Muscle of leg (tissue), 16 donors: ENCODE measurements around the gene CTNS. TPM values are rescaled to one million over a fixed set of nuclear protein-coding genes. Genes with fewer than 3 reads are reported as not detected.

Source experiments
- DNase-seq: peaks from one replicate; pipeline ENCODE4 v3.0.0; 2013
- H3K27ac ChIP-seq: one replicate; pipeline ENCODE4 v1.5.1; 2013; ENCODE audit warnings: mild to moderate bottlenecking, low read length, control low read depth
- H3K27me3 ChIP-seq: one replicate; pipeline ENCODE4 v1.6.1; 2013; ENCODE audit warnings: low read length; ENCODE audit not compliant: control insufficient read depth, insufficient read depth
- H3K36me3 ChIP-seq: one replicate; pipeline ENCODE4 v1.6.1; 2013; ENCODE audit warnings: low read length; ENCODE audit not compliant: control insufficient read depth, insufficient read depth
- H3K4me1 ChIP-seq: one replicate; pipeline ENCODE4 v1.6.1; 2013; ENCODE audit warnings: low read length; ENCODE audit not compliant: control insufficient read depth, insufficient read depth
- H3K4me3 ChIP-seq: one replicate; pipeline ENCODE4 v1.5.1; 2013; ENCODE audit warnings: low read length, control low read depth
- H3K9me3 ChIP-seq: replicated peaks from 2 replicates; pipeline ENCODE4 v1.6.1; 2013; ENCODE audit warnings: low read depth, low read length; ENCODE audit not compliant: control insufficient read depth
- WGBS: methylation state at CpG from one replicate; pipeline ENCODE4 v1.1.5; 2013; ENCODE audit warnings: missing lambda C conversion rate; ENCODE audit not compliant: insufficient coverage; 5-methylcytosine and 5-hydroxymethylcytosine counted together
- long read RNA-seq, 11 donors: transcript quantifications; one replicate each; lab custom pipeline, GENCODE V29; 2026
- polyA plus RNA-seq, 8 donors: library from polyadenylated mRNA; unstranded; fragments of 120-200 nt; gene quantifications; one replicate each; pipeline versions ENCODE4 v1.2.1 to v1.2.3, GENCODE V29; 2013; ENCODE audit warnings: inconsistent platforms in 1 of 8, low replicate concordance in 1 of 8; ENCODE audit not compliant: insufficient read length in 8 of 8, insufficient read depth in 1 of 8
- total RNA-seq: library from RNA; stranded (reverse); fragments of 120-200 nt; gene quantifications from one replicate; pipeline ENCODE4 v1.2.4, GENCODE V29; 2013

Gene CTNS
- total RNA-seq (7.2 TPM), polyA plus RNA-seq (10 to 100 TPM in 1 of 8 donors, 1 to 10 TPM in 7; 7.3 to 10.1 (median 8.5) TPM)
- long read RNA-seq, donor 1, partial matches to known transcripts = 0 of 1 reads
- long read RNA-seq, donor 1, other reads (novel, unspliced or antisense) = 0 of 1 reads
- long read RNA-seq, donor 2 = 0 reads
- long read RNA-seq, donor 3, partial matches to known transcripts = 0 of 2 reads
- long read RNA-seq, donor 3, other reads (novel, unspliced or antisense) = 0 of 2 reads
- long read RNA-seq, donor 4, partial matches to known transcripts = 0 of 1 reads
- long read RNA-seq, donor 4, other reads (novel, unspliced or antisense) = 0 of 1 reads
- long read RNA-seq, donor 5, partial matches to known transcripts = 0 of 1 reads
- long read RNA-seq, donor 5, other reads (novel, unspliced or antisense) = 0 of 1 reads
- long read RNA-seq, donor 6, partial matches to known transcripts = 20 of 36 reads
- long read RNA-seq, donor 6, other reads (novel, unspliced or antisense) = 15 of 36 reads
- long read RNA-seq, donor 7, partial matches to known transcripts = 5 of 30 reads
- long read RNA-seq, donor 7, other reads (novel, unspliced or antisense) = 23 of 30 reads
- long read RNA-seq, donor 8, partial matches to known transcripts = 0 of 31 reads
- long read RNA-seq, donor 8, other reads (novel, unspliced or antisense) = 30 of 31 reads
- long read RNA-seq, donor 9 = 0 reads
- long read RNA-seq, donor 10, partial matches to known transcripts = 0 of 2 reads
- long read RNA-seq, donor 10, other reads (novel, unspliced or antisense) = 0 of 2 reads
- long read RNA-seq, donor 11, partial matches to known transcripts = 0 of 2 reads
- long read RNA-seq, donor 11, other reads (novel, unspliced or antisense) = 0 of 2 reads

- Histone ChIP-seq H3K27me3 (no peaks in the 10 kb centered on the region), H3K4me3 (peak within 1 kb of the TSS; percentile 56), H3K36me3 (peaks cover 14% of the 10 kb centered on the region), H3K27ac (peak within 1 kb of the TSS; percentile 99), H3K4me1 (peaks cover 19% of the 10 kb centered on the region), H3K9me3 (no peaks in the 10 kb centered on the region)
- peak; percentile 99 for DNase-seq
- 0% methylated on average over 68 of the region's 68 CpGs for WGBS
Measured at GRCh38 chr17:3636154-3636907, at the start of gene CTNS, which contains the start of gene SHPK. TSS of gene CTNS (plus strand) at chr17:3636760. CDS start at chr17:3640207, 3,447 bp downstream. TSS of gene SHPK (minus strand) at chr17:3636250. CDS start at chr17:3636219, 31 bp downstream.

GRCh38 chr17:3589784-3590183, 46.8 kb upstream of the CTNS start:
- H3K4me1 ChIP-seq = peaks cover 9% of the 10 kb centered on the region
- H3K27ac ChIP-seq = no peak overlapping the region
- no peak overlapping the region for H3K4me3 ChIP-seq
- DNase-seq = no peak
- WGBS = 95% methylated on average over 21 of the region's 22 CpGs
- H3K36me3 ChIP-seq = peaks cover 52% of the 10 kb centered on the region
- no peaks in the 10 kb centered on the region for H3K9me3 ChIP-seq
- no peaks in the 10 kb centered on the region for H3K27me3 ChIP-seq

GRCh38 chr17:3590231-3590630, 46.3 kb upstream of the CTNS start:
- Histone ChIP-seq H3K9me3 (no peaks in the 10 kb centered on the region), H3K36me3 (peaks cover 49% of the 10 kb centered on the region), H3K27ac (no peak overlapping the region), H3K27me3 (no peaks in the 10 kb centered on the region), H3K4me3 (no peak overlapping the region), H3K4me1 (peaks cover 13% of the 10 kb centered on the region)
- no peak for DNase-seq
- WGBS = 82% methylated on average over 15 of the region's 15 CpGs

GRCh38 chr17:3590768-3591167, 45.8 kb upstream of the CTNS start:
- H3K4me1 ChIP-seq = peaks cover 16% of the 10 kb centered on the region
- no peak overlapping the region for H3K27ac ChIP-seq
- DNase-seq = no peak
- H3K4me3 ChIP-seq = no peak overlapping the region
- no peaks in the 10 kb centered on the region for H3K9me3 ChIP-seq
- no peaks in the 10 kb centered on the region for H3K27me3 ChIP-seq
- 86% methylated on average over 12 of the region's 15 CpGs for WGBS
- H3K36me3 ChIP-seq = peaks cover 44% of the 10 kb centered on the region

GRCh38 chr17:3592216-3592860, 44.2 kb upstream of the CTNS start:
- DNase-seq = no peak
- WGBS = 88% methylated on average over 14 of the region's 15 CpGs
- no peak overlapping the region for H3K4me3 ChIP-seq
- H3K27me3 ChIP-seq = no peaks in the 10 kb centered on the region
- no peaks in the 10 kb centered on the region for H3K9me3 ChIP-seq
- H3K4me1 ChIP-seq = peaks cover 30% of the 10 kb centered on the region
- no peak overlapping the region for H3K27ac ChIP-seq
- peaks cover 35% of the 10 kb centered on the region for H3K36me3 ChIP-seq

- Histone ChIP-seq H3K36me3 (peaks cover 28% of the 10 kb centered on the region), H3K9me3 (no peaks in the 10 kb centered on the region)
Measured at GRCh38 chr17:3593384-3593783, 43.2 kb upstream of the CTNS start.

GRCh38 chr17:3594051-3594800, 42.3 kb upstream of the CTNS start:
- Histone ChIP-seq H3K27ac (peak overlapping the region; percentile 83), H3K4me1 (peaks cover 32% of the 10 kb centered on the region), H3K4me3 (no peak overlapping the region), H3K9me3 (no peaks in the 10 kb centered on the region), H3K36me3 (peaks cover 24% of the 10 kb centered on the region), H3K27me3 (no peaks in the 10 kb centered on the region)
- peak; percentile 78 for DNase-seq
- WGBS = 37% methylated on average over 6 of the region's 11 CpGs

More at GRCh38 chr17:3593384-3593783, 43.2 kb upstream of the CTNS start:
- 87% methylated on average over 5 of the region's 5 CpGs for WGBS
- Histone ChIP-seq H3K27ac (no peak overlapping the region), H3K4me1 (peaks cover 32% of the 10 kb centered on the region), H3K4me3 (no peak overlapping the region), H3K27me3 (no peaks in the 10 kb centered on the region)
- DNase-seq = no peak

- H3K9me3 ChIP-seq = no peaks in the 10 kb centered on the region
- no peak for DNase-seq
- H3K27me3 ChIP-seq = no peaks in the 10 kb centered on the region
- WGBS = 75% methylated on average over 13 of the region's 15 CpGs
- H3K4me3 ChIP-seq = no peak overlapping the region
- H3K36me3 ChIP-seq = peaks cover 17% of the 10 kb centered on the region
- H3K4me1 ChIP-seq = peaks cover 32% of the 10 kb centered on the region
- H3K27ac ChIP-seq = peak overlapping the region; percentile 83
Measured at GRCh38 chr17:3594976-3595375, 41.6 kb upstream of the CTNS start.
